ENCODE measurements around the gene PIK3AP1. TPM values are rescaled to one million over a fixed set of nuclear protein-coding genes. Genes with fewer than 3 reads are reported as not detected.
"Not testable (repeated sequence)": the region's sequence is repeated elsewhere in the genome, so short reads cannot be mapped to it uniquely, and the experiment has no call there.

Gene PIK3AP1
- total and polyA plus RNA-seq, 2 donors: 8.1 to 13.0 TPM

GRCh38 chr10:96683710-96684109, 36.6 kb downstream of the PIK3AP1 start:
- no peak overlapping the region for H3K27ac ChIP-seq (ENCODE audit: low read depth in 1 of 2, low read length in 1 of 2)
- DNase-seq (ENCODE audit: low read depth in 6 of 9, low spot score in 9 of 9): no peak
- over 99% methylated on average over 2 of the region's 2 CpGs for WGBS
- H3K4me1 ChIP-seq (ENCODE audit: control insufficient read depth in 2 of 2, insufficient read depth in 2 of 2, low read length in 2 of 2): peaks cover 0 to 7% of the 10 kb centered on the region in 2 donors
- no peaks in the 10 kb centered on the region for H3K27me3 ChIP-seq (ENCODE audit: control insufficient read depth in 2 of 2, insufficient read depth in 1 of 2, low read length in 1 of 2)
- no peaks in the 10 kb centered on the region for H3K9me3 ChIP-seq (ENCODE audit: control insufficient read depth in 2 of 2, insufficient read depth in 1 of 2, low read length in 1 of 2)
- H3K4me3 ChIP-seq (ENCODE audit: low read length in 2 of 2): no peak overlapping the region
- H3K36me3 ChIP-seq (ENCODE audit: control insufficient read depth in 2 of 2, insufficient read depth in 2 of 2, low read length in 1 of 2): no peaks in the 10 kb centered on the region

DNA sequence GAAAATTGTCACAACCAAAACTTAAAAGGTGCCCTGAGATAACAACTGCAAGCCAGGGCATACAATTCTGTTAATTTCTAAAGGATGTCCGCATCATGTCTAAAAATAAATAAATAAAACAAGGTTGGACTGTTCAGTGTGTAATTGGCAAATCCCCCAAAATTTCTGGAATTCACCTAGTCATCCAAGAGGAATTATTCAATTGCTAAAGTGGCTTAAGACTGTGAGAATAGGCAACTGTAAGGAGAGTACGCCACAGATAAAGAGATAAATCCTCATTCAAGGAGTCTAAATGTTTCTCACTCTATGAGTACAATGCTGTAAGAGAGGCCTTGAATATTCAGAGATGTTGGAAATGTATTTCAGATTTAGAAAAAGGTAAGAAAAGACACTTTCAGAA, 37.2 kb downstream of the PIK3AP1 start:
- no peaks in the 10 kb centered on the region for H3K36me3 ChIP-seq (ENCODE audit: control insufficient read depth in 2 of 2, insufficient read depth in 2 of 2, low read length in 1 of 2)
- H3K4me3 ChIP-seq (ENCODE audit: low read length in 2 of 2): no peak overlapping the region
- no peaks in the 10 kb centered on the region for H3K27me3 ChIP-seq (ENCODE audit: control insufficient read depth in 2 of 2, insufficient read depth in 1 of 2, low read length in 1 of 2)
- H3K9me3 ChIP-seq (ENCODE audit: control insufficient read depth in 2 of 2, insufficient read depth in 1 of 2, low read length in 1 of 2): no peaks in the 10 kb centered on the region
- DNase-seq (ENCODE audit: low read depth in 6 of 9, low spot score in 9 of 9): no peak
- 98% methylated on average over 2 of the region's 2 CpGs for WGBS
- peaks cover 0 to 7% of the 10 kb centered on the region in 2 donors for H3K4me1 ChIP-seq (ENCODE audit: control insufficient read depth in 2 of 2, insufficient read depth in 2 of 2, low read length in 2 of 2)
- H3K27ac ChIP-seq (ENCODE audit: low read depth in 1 of 2, low read length in 1 of 2): no peak overlapping the region

DNA sequence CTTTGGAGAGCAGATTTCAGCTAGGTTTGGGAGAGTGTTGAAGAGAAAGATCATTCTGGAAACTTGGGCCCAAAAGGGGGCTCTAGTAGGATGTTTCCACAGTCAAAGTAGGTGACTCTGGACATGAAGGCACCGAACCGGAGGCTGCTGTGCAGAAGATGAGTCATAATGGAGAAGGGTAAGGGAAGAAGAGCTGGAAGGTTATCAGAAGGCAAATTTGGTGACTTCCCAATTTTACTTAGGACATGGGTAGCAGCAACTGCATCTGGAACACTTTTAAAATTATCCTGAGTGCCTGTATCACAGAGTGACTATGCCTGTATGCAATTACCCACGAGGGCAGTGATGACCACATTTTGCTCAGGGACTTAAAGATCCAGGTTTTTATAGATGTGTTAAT, 38.8 kb downstream of the PIK3AP1 start:
- no peak for DNase-seq (ENCODE audit: low read depth in 6 of 9, low spot score in 9 of 9)
- Histone ChIP-seq H3K4me3 (ENCODE audit: low read length in 2 of 2) (no peak overlapping the region), H3K27me3 (ENCODE audit: control insufficient read depth in 2 of 2, insufficient read depth in 1 of 2, low read length in 1 of 2) (no peaks in the 10 kb centered on the region), H3K36me3 (ENCODE audit: control insufficient read depth in 2 of 2, insufficient read depth in 2 of 2, low read length in 1 of 2) (no peaks in the 10 kb centered on the region), H3K9me3 (ENCODE audit: control insufficient read depth in 2 of 2, insufficient read depth in 1 of 2, low read length in 1 of 2) (no peaks in the 10 kb centered on the region), H3K4me1 (ENCODE audit: control insufficient read depth in 2 of 2, insufficient read depth in 2 of 2, low read length in 2 of 2) (peaks cover 0 to 3% of the 10 kb centered on the region in 2 donors), H3K27ac (ENCODE audit: low read depth in 1 of 2, low read length in 1 of 2) (no peak overlapping the region)
- 96% methylated on average over 3 of the region's 3 CpGs for WGBS

DNA sequence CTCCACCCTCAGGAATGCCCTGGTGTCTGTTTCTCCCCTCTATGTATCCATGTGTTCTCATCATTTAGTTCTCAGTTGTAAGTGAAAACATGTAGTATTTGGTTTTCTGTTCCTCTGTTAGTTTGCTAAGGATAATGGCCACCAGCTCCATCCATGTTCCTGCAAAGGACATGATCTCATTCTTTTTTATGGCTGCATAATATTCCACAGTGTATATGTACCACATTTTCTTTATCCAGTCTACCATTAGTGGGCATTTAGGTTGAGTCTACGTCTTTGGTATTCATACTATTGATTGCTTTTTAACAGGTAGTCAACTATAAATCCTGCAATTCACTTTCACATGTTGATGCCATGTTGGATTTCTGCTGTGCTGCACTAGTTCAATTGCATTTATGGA, 39.9 kb downstream of the PIK3AP1 start:
- not testable (repeated sequence) for H3K9me3 ChIP-seq (ENCODE audit: control insufficient read depth in 2 of 2, insufficient read depth in 1 of 2, low read length in 1 of 2); H3K27ac ChIP-seq (ENCODE audit: low read depth in 1 of 2, low read length in 1 of 2); H3K27me3 ChIP-seq (ENCODE audit: control insufficient read depth in 2 of 2, insufficient read depth in 1 of 2, low read length in 1 of 2); H3K36me3 ChIP-seq (ENCODE audit: control insufficient read depth in 2 of 2, insufficient read depth in 2 of 2, low read length in 1 of 2); DNase-seq (ENCODE audit: low read depth in 6 of 9, low spot score in 9 of 9); H3K4me1 ChIP-seq (ENCODE audit: control insufficient read depth in 2 of 2, insufficient read depth in 2 of 2, low read length in 2 of 2); H3K4me3 ChIP-seq (ENCODE audit: low read length in 2 of 2)
- 97% methylated on average over 1 of the region's 1 CpG for WGBS

DNA sequence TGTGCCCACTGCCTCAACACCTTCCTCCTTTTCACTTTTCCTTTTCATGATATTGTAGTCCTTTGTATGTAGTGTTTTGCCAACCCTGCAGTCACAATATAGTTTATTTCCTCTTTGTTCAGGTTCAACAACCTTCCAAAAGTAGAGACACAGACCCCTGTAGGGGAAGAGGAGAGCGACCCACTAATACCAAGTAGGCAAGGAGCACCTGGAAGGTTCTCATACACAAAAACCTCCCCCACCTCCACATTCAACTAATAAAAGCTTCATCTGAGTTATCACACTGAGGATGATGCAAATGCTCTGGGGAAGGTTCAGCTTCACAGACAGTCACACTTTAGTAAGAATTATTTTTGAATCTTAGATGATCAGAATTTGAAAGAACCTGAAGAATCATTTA, 41.6 kb downstream of the PIK3AP1 start:
- DNase-seq (ENCODE audit: low read depth in 6 of 9, low spot score in 9 of 9): no peak
- no peak overlapping the region for H3K27ac ChIP-seq (ENCODE audit: low read depth in 1 of 2, low read length in 1 of 2)
- no peaks in the 10 kb centered on the region for H3K27me3 ChIP-seq (ENCODE audit: control insufficient read depth in 2 of 2, insufficient read depth in 1 of 2, low read length in 1 of 2)
- no peaks in the 10 kb centered on the region for H3K36me3 ChIP-seq (ENCODE audit: control insufficient read depth in 2 of 2, insufficient read depth in 2 of 2, low read length in 1 of 2)
- H3K4me3 ChIP-seq (ENCODE audit: low read length in 2 of 2): no peak overlapping the region
- peaks cover 0 to 2% of the 10 kb centered on the region in 2 donors for H3K4me1 ChIP-seq (ENCODE audit: control insufficient read depth in 2 of 2, insufficient read depth in 2 of 2, low read length in 2 of 2)
- no peaks in the 10 kb centered on the region for H3K9me3 ChIP-seq (ENCODE audit: control insufficient read depth in 2 of 2, insufficient read depth in 1 of 2, low read length in 1 of 2)
- WGBS: 94% methylated on average over 1 of the region's 1 CpG

GRCh38 chr10:96676272-96677112, 43.8 kb downstream of the PIK3AP1 start:
- 92% methylated on average over 10 of the region's 10 CpGs for WGBS
- Histone ChIP-seq H3K27ac (ENCODE audit: low read depth in 1 of 2, low read length in 1 of 2) (no peak overlapping the region), H3K27me3 (ENCODE audit: control insufficient read depth in 2 of 2, insufficient read depth in 1 of 2, low read length in 1 of 2) (no peaks in the 10 kb centered on the region)

DNA sequence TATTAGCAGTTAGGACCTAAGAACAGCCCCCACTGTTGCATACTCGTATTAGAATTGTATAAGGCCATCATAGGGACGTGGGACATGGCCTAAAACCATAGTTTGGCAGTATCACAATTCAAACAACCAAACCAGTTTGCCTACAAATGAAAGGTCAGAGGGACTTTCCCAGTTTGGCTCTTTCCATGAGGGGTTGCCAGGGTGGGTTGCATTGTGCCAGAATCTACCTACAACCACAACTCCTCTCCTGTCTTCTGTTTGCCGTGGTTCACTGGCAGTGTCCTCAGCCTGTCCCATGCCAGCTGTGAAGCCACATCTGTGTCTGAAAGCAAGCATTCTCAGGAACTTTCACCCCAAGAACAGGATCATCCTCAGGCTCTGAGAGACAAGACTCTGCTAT, 44.5 kb downstream of the PIK3AP1 start:
- Histone ChIP-seq H3K4me3 (ENCODE audit: low read length in 2 of 2) (no peak overlapping the region), H3K4me1 (ENCODE audit: control insufficient read depth in 2 of 2, insufficient read depth in 2 of 2, low read length in 2 of 2) (peaks cover 0 to 6% of the 10 kb centered on the region in 2 donors), H3K36me3 (ENCODE audit: control insufficient read depth in 2 of 2, insufficient read depth in 2 of 2, low read length in 1 of 2) (no peaks in the 10 kb centered on the region), H3K27ac (ENCODE audit: low read depth in 1 of 2, low read length in 1 of 2) (no peak overlapping the region), H3K9me3 (ENCODE audit: control insufficient read depth in 2 of 2, insufficient read depth in 1 of 2, low read length in 1 of 2) (no peaks in the 10 kb centered on the region), H3K27me3 (ENCODE audit: control insufficient read depth in 2 of 2, insufficient read depth in 1 of 2, low read length in 1 of 2) (no peaks in the 10 kb centered on the region)
- WGBS: 89% methylated on average over 3 of the region's 3 CpGs
- DNase-seq (ENCODE audit: low read depth in 6 of 9, low spot score in 9 of 9): no peak

More at GRCh38 chr10:96676272-96677112, 43.8 kb downstream of the PIK3AP1 start:
- Histone ChIP-seq H3K9me3 (ENCODE audit: control insufficient read depth in 2 of 2, insufficient read depth in 1 of 2, low read length in 1 of 2) (no peaks in the 10 kb centered on the region), H3K4me1 (ENCODE audit: control insufficient read depth in 2 of 2, insufficient read depth in 2 of 2, low read length in 2 of 2) (peaks cover 0 to 6% of the 10 kb centered on the region in 2 donors), H3K36me3 (ENCODE audit: control insufficient read depth in 2 of 2, insufficient read depth in 2 of 2, low read length in 1 of 2) (no peaks in the 10 kb centered on the region), H3K4me3 (ENCODE audit: low read length in 2 of 2) (no peak overlapping the region)
- DNase-seq (ENCODE audit: low read depth in 6 of 9, low spot score in 9 of 9): no peak

DNA sequence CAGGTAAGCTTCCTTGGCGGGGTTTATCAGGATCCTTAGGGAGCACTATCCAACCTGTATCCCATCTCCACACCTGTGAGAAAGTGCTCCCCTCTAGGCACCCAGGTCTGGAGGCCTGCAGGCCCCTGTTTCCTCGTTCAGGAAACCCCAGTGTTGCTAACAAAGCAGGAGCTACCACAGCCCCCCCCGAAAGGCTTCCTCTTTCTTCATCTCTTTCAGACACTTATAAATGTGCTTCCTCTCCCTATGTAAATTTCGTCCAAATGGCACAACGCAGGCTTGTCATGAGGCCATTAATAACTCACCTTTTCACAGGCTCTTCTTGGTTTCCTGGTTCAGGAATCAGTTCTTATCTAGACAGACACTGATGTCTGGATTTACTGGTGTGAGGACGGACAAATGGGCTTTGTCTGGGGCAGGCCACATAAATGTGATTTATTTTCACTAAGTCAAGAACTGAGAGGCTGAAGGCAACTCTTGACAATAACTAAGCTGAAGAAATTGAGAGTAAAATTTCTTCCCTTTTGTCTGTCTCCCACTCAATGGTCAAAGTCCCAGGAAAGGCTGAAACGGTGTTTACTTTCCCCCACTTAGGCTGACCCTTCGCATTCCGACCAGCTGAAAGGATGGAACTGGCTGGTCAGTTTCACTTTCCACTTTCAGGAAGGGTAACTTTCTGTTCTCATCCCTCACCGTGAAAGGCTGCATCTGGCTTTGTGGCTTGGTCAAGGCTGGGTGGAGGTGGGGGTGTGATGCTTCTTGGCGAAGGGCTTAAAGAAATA, 46.8 kb downstream of the PIK3AP1 start:
- H3K4me3 ChIP-seq (ENCODE audit: low read length in 2 of 2): no peak overlapping the region
- H3K9me3 ChIP-seq (ENCODE audit: control insufficient read depth in 2 of 2, insufficient read depth in 1 of 2, low read length in 1 of 2): no peaks in the 10 kb centered on the region
- 28% methylated on average over 11 of the region's 11 CpGs for WGBS
- peak in 1 of 9 donors; percentile 37 for DNase-seq (ENCODE audit: low read depth in 6 of 9, low spot score in 9 of 9)
- peak overlapping the region in 1 of 2 donors; percentile 50 for H3K27ac ChIP-seq (ENCODE audit: low read depth in 1 of 2, low read length in 1 of 2)
- peaks cover 0 to 6% of the 10 kb centered on the region in 2 donors for H3K4me1 ChIP-seq (ENCODE audit: control insufficient read depth in 2 of 2, insufficient read depth in 2 of 2, low read length in 2 of 2)
- H3K36me3 ChIP-seq (ENCODE audit: control insufficient read depth in 2 of 2, insufficient read depth in 2 of 2, low read length in 1 of 2): no peaks in the 10 kb centered on the region
- H3K27me3 ChIP-seq (ENCODE audit: control insufficient read depth in 2 of 2, insufficient read depth in 1 of 2, low read length in 1 of 2): no peaks in the 10 kb centered on the region

DNA sequence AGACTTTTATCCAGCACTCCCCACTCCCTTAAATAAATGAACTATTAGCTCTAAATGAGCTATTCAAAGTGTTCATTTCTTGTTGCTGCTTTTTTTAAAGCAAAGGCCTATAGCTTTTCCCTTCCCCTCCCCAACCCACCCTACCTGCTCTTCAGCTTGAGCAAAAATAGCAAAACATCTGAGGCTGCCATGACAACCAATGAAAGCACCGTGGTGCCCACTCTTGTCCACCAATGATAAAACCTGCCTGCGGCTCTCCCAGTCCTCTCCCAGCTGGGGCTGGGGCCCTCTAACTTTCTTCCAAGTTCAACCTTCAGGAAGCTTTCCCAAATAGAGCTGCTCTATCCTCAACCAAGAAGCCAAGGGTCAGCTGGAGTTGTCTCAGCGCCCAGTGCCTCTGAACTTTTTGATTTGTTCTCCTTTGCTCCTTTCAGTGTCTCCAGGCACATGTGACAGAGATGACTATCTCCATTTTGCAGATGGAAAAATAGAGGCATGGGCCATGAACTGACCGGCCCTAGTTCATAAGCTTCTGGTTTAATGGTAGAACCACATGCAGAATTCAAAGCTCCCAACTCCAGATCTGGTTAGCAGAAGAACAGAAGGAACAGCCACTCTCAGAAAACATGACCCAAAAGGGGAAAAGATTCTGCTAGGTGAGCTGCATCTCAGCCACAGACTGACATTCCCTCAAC, 47.7 kb downstream of the PIK3AP1 start:
- Histone ChIP-seq H3K4me1 (ENCODE audit: control insufficient read depth in 2 of 2, insufficient read depth in 2 of 2, low read length in 2 of 2) (peaks cover 0 to 6% of the 10 kb centered on the region in 2 donors), H3K27ac (ENCODE audit: low read depth in 1 of 2, low read length in 1 of 2) (no peak overlapping the region), H3K9me3 (ENCODE audit: control insufficient read depth in 2 of 2, insufficient read depth in 1 of 2, low read length in 1 of 2) (no peaks in the 10 kb centered on the region), H3K36me3 (ENCODE audit: control insufficient read depth in 2 of 2, insufficient read depth in 2 of 2, low read length in 1 of 2) (no peaks in the 10 kb centered on the region), H3K27me3 (ENCODE audit: control insufficient read depth in 2 of 2, insufficient read depth in 1 of 2, low read length in 1 of 2) (no peaks in the 10 kb centered on the region), H3K4me3 (ENCODE audit: low read length in 2 of 2) (no peak overlapping the region)
- 87% methylated on average over 4 of the region's 4 CpGs for WGBS
- DNase-seq (ENCODE audit: low read depth in 6 of 9, low spot score in 9 of 9): no peak
